Peyer's patch (tissue), 4 donors: ENCODE data around the gene MYOCD. TPM values are rescaled to one million over a fixed set of nuclear protein-coding genes. Genes with fewer than 3 reads are reported as not detected.

ENCODE experiments used
- DNase-seq, 3 donors: peaks; one replicate each; pipeline ENCODE4 v3.0.0-alpha.2; 2017 to 2019
- H3K27ac ChIP-seq, 4 donors: fragments of 200-600 bp; sonication (generic); one replicate each; pipeline ENCODE4 v1.5.1; 2016 to 2019
- H3K27me3 ChIP-seq, 2 donors: fragments of 200-600 bp; sonication (generic); one replicate each; pipeline ENCODE4 v1.5.1; 2019
- H3K36me3 ChIP-seq, 3 donors: fragments of 200-600 bp; sonication (generic); one replicate each; pipeline ENCODE4 v1.5.1; 2016 to 2019
- H3K4me1 ChIP-seq, 4 donors: fragments of 200-600 bp; sonication (generic); one replicate each; pipeline ENCODE4 v1.5.1; 2016 to 2019
- H3K4me3 ChIP-seq, 4 donors: fragments of 200-600 bp; sonication (generic); 1 replicate in 3 of 4; 2 replicates in 1 of 4; pipeline ENCODE4 v1.5.1; 2016 to 2019; ENCODE audit warnings: mild to moderate bottlenecking in 1 of 4
- H3K9me3 ChIP-seq, 4 donors: fragments of 200-600 bp; sonication (generic); one replicate each; pipeline ENCODE4 v1.5.1; 2016 to 2019; ENCODE audit warnings: mild to moderate bottlenecking in 1 of 4
- POLR2A ChIP-seq, 2 donors: fragments of 450-650 bp; IDR thresholded peaks; one replicate each; pipeline ENCODE4 v1.5.1; 2017; ENCODE audit warnings: antibody characterized with exemption in 2 of 2, mild to moderate bottlenecking in 2 of 2, moderate library complexity in 2 of 2
- total RNA-seq, 4 donors: library from RNA; depleted of rRNA; stranded (reverse); fragments of >200 nt; gene quantifications; one replicate each; pipeline ENCODE4 v1.1.0, GENCODE V29; 2016
- TF ChIP-seq, protein P1 (sequence below), 6 experiments: fragments of 450-650 bp in 4 of 6; fragments of 200-600 bp in 2 of 6; sonication (generic) in 1 of 6; IDR thresholded peaks; one replicate each; pipeline ENCODE4 v1.5.1; 2017 to 2019; ENCODE audit warnings: antibody characterized with exemption in 6 of 6, mild to moderate bottlenecking in 3 of 6, moderate library complexity in 1 of 6

Gene MYOCD
- total RNA-seq, 4 donors from 2014 or later, result 1.2 to 5.2 (median 3.4) TPM

DNA sequence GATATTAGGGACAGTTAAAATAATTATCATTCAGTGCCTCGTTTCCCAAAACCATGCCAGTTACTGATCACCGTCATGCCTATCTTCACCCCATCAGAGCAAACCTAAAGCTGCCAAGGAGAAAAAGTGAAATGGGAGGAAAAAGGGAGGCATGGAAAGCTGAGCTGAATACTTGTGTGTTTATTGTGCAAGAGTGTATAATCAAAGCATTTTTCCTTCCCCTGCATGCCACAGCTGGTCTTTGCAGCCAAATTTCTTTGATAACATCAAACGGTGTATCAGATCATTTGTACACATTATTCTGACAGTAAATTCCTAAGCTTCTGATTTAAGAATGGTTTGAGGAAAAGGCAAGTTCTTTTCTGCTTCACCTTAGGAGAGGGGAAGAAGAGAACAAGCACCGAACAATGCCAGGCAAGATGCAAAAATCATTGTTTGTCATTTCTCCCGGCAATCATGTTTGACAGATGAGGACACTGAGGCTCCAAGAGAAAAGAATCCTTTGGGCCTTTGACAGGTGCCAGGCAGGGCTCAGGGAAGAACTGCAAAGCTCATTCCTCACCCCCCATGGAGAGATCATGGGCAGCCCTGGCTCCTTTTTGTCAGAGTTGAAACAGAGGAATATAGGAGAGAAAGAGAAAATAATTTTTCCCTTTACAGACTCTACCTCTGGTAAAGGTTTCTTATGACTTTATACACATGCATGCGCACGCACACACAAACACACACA, 72.2 kb downstream of the MYOCD start:
- H3K27ac ChIP-seq, result no peak overlapping the region
- TF ChIP-seq, protein P1, sequence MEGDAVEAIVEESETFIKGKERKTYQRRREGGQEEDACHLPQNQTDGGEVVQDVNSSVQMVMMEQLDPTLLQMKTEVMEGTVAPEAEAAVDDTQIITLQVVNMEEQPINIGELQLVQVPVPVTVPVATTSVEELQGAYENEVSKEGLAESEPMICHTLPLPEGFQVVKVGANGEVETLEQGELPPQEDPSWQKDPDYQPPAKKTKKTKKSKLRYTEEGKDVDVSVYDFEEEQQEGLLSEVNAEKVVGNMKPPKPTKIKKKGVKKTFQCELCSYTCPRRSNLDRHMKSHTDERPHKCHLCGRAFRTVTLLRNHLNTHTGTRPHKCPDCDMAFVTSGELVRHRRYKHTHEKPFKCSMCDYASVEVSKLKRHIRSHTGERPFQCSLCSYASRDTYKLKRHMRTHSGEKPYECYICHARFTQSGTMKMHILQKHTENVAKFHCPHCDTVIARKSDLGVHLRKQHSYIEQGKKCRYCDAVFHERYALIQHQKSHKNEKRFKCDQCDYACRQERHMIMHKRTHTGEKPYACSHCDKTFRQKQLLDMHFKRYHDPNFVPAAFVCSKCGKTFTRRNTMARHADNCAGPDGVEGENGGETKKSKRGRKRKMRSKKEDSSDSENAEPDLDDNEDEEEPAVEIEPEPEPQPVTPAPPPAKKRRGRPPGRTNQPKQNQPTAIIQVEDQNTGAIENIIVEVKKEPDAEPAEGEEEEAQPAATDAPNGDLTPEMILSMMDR (IDR thresholded peaks at IDR 0.05), result no peak
- no peak for TF ChIP-seq POLR2A (IDR thresholded peaks at IDR 0.05)
- H3K4me3 ChIP-seq, result no peak overlapping the region
- no peak for DNase-seq
- no peaks in the 10 kb centered on the region for H3K27me3 ChIP-seq
- no peaks in the 10 kb centered on the region for H3K9me3 ChIP-seq
- no peaks in the 10 kb centered on the region for H3K36me3 ChIP-seq
- H3K4me1 ChIP-seq, result peaks cover 0 to 4% (median 0%) of the 10 kb centered on the region in 4 donors

DNA sequence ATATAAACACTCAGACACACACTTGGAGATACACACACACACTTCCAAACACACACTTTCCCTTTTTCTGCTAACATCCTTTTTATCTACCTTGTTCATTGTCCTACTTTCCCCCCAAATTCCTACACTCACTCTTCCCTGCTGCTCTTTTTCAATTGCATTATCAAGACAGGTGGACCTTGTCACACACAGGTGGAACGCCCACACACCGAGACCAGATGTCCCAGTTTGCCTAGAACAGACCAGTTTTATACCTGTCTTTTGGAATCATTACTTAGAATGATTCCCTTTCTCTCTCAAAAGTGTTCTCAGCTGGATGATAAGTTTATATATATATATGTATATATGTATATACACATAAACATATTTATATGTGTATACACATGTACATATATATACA, 72.9 kb downstream of the MYOCD start:
- H3K27me3 ChIP-seq, result no peaks in the 10 kb centered on the region
- no peak for DNase-seq
- H3K4me3 ChIP-seq, result no peak overlapping the region
- no peaks in the 10 kb centered on the region for H3K9me3 ChIP-seq
- no peaks in the 10 kb centered on the region for H3K36me3 ChIP-seq
- H3K27ac ChIP-seq, result no peak overlapping the region
- H3K4me1 ChIP-seq, result peaks cover 0 to 4% (median 0%) of the 10 kb centered on the region in 4 donors
- no peak for TF ChIP-seq POLR2A (IDR thresholded peaks at IDR 0.05)
- TF ChIP-seq, protein P1 (IDR thresholded peaks at IDR 0.05), result no peak

DNA sequence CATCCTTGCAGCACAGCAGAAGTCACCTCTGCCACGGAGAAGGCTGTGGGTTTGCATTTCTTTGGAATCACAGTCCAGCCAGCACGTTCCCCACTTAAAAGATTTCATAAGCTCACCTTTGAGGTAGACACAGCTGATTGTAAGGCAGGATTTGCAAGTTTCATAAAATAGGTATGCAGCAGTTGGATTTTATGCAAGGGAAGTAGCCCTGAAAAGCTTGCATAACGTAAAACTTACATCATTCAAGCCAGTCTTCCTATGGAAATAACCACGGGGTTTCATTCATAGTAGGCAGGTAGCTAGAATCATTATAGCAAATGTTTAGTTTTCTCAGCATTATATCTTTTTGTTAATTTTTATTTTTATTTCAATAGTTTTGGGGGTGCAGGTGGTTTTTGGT, 73.8 kb downstream of the MYOCD start:
- DNase-seq, result no peak
- peaks cover 0 to 4% (median 0%) of the 10 kb centered on the region in 4 donors for H3K4me1 ChIP-seq
- no peak overlapping the region for H3K27ac ChIP-seq
- no peaks in the 10 kb centered on the region for H3K36me3 ChIP-seq
- no peaks in the 10 kb centered on the region for H3K9me3 ChIP-seq
- H3K27me3 ChIP-seq, result no peaks in the 10 kb centered on the region
- TF ChIP-seq, protein P1 (IDR thresholded peaks at IDR 0.05), result no peak
- no peak for TF ChIP-seq POLR2A (IDR thresholded peaks at IDR 0.05)
- no peak overlapping the region for H3K4me3 ChIP-seq

DNA sequence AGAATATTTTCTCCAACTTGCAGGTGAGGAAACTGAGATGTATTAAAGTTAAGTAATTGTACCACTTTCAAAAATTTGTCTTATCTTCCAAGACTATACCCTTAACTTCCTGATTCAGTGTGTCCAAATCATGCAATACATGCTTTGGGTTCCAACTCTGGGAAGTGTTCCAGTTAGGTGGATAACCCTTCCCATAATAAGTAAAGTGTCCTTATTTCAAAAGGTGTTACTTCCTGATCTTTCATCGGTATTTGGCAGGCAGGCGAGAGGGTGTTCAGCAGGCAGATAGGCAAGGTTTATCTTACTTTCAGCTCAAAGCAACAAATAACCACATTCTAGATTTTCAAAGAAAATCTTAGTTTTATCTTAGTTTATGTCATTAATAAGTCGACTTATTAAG, 77.4 kb downstream of the MYOCD start:
- no peaks in the 10 kb centered on the region for H3K9me3 ChIP-seq
- no peak overlapping the region for H3K4me3 ChIP-seq
- H3K36me3 ChIP-seq, result no peaks in the 10 kb centered on the region
- TF ChIP-seq, protein P1 (IDR thresholded peaks at IDR 0.05), result no peak
- no peak for TF ChIP-seq POLR2A (IDR thresholded peaks at IDR 0.05)
- no peaks in the 10 kb centered on the region for H3K27me3 ChIP-seq
- no peak overlapping the region for H3K27ac ChIP-seq
- no peak for DNase-seq
- peaks cover 0 to 4% (median 0%) of the 10 kb centered on the region in 4 donors for H3K4me1 ChIP-seq

DNA sequence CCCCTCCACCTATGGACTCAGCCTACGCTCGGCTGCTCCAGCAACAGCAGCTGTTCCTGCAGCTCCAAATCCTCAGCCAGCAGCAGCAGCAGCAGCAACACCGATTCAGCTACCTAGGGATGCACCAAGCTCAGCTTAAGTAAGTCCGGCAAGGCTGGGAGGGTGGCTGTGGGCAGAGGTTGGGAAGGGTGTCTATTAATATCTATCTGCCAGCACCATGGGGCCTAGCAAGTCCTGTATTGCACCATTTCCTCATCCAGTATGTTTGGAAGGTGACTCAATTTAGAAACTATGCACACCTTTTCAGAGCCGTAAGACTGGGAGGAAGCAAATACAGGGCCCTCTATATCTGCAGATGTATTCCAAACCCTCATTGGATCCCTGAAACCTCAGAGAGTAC, 78.6 kb downstream of the MYOCD start:
- Histone ChIP-seq H3K9me3 (no peaks in the 10 kb centered on the region), H3K4me3 (no peak overlapping the region), H3K27ac (peak overlapping the region in 1 of 4 donors; percentile 25), H3K4me1 (peaks cover 0 to 4% (median 0%) of the 10 kb centered on the region in 4 donors), H3K36me3 (no peaks in the 10 kb centered on the region), H3K27me3 (no peaks in the 10 kb centered on the region)
- TF ChIP-seq, protein P1 (IDR thresholded peaks at IDR 0.05), result no peak
- no peak for TF ChIP-seq POLR2A (IDR thresholded peaks at IDR 0.05)
- DNase-seq, result no peak
